GM21576 (cell line): ENCODE results near the gene PDE4D.

Experiments used
- ATAC-seq: cut with Tn5 transposase; IDR thresholded peaks from one replicate; pipeline ENCODE4 v1.9.1; 2021; ENCODE audit warnings: mild to moderate bottlenecking, moderate library complexity; ENCODE audit not compliant: unreplicated experiment

The PDE4D gene

GRCh38 chr5:59840200-59840601, 53.3 kb downstream of the PDE4D start:
- no peak for ATAC-seq

GRCh38 chr5:59838989-59839388, 54.5 kb downstream of the PDE4D start:
- no peak for ATAC-seq

- ATAC-seq: no peak
Observed at GRCh38 chr5:59838067-59838466, 55.5 kb downstream of the PDE4D start.

GRCh38 chr5:59837071-59837470, 56.5 kb downstream of the PDE4D start:
- ATAC-seq: no peak

- ATAC-seq: no peak
Observed at GRCh38 chr5:59835800-59836199, 57.7 kb downstream of the PDE4D start.

GRCh38 chr5:59833448-59833847, 60.1 kb downstream of the PDE4D start:
- ATAC-seq: no peak

- ATAC-seq: no peak
Observed at GRCh38 chr5:59832577-59833301, 60.8 kb downstream of the PDE4D start.

GRCh38 chr5:59831326-59832010, 62.1 kb downstream of the PDE4D start:
- no peak for ATAC-seq

- no peak for ATAC-seq
Observed at GRCh38 chr5:59830536-59831200, 62.9 kb downstream of the PDE4D start.

GRCh38 chr5:59829922-59830321, 63.6 kb downstream of the PDE4D start:
- no peak for ATAC-seq

GRCh38 chr5:59829386-59829785, 64.1 kb downstream of the PDE4D start:
- ATAC-seq: no peak

GRCh38 chr5:59828623-59829022, 64.9 kb downstream of the PDE4D start:
- no peak for ATAC-seq

GRCh38 chr5:59826996-59827395, 66.5 kb downstream of the PDE4D start:
- no peak for ATAC-seq

GRCh38 chr5:59823420-59823819, 70.1 kb downstream of the PDE4D start:
- no peak for ATAC-seq

- ATAC-seq: no peak
Observed at GRCh38 chr5:59819806-59820205, 73.7 kb downstream of the PDE4D start.

GRCh38 chr5:59817536-59817935, 76.0 kb downstream of the PDE4D start:
- no peak for ATAC-seq

- ATAC-seq: no peak
Observed at GRCh38 chr5:59816654-59817300, 76.7 kb downstream of the PDE4D start.

GRCh38 chr5:59814537-59814872, 79.0 kb downstream of the PDE4D start:
- no peak for ATAC-seq

- ATAC-seq: peak; percentile 58
Observed at GRCh38 chr5:59813761-59814536, 79.6 kb downstream of the PDE4D start.

- peak; percentile 56 for ATAC-seq
Observed at GRCh38 chr5:59810041-59810440, 83.5 kb downstream of the PDE4D start.

GRCh38 chr5:59807806-59808205, 85.7 kb downstream of the PDE4D start:
- no peak for ATAC-seq
